Fibroblast of skin of left quadriceps (primary cell): ENCODE results near the gene TMEM131.
"Not testable (repeated sequence)": the region's sequence is repeated elsewhere in the genome, so short reads cannot be mapped to it uniquely, and the experiment has no call there.

Source experiments
- DNase-seq, 2 experiments: peaks; one replicate each; pipeline ENCODE4 v3.0.0-alpha.2; 2013; ENCODE audit warnings: low read depth in 2 of 2

TMEM131 gene

DNA sequence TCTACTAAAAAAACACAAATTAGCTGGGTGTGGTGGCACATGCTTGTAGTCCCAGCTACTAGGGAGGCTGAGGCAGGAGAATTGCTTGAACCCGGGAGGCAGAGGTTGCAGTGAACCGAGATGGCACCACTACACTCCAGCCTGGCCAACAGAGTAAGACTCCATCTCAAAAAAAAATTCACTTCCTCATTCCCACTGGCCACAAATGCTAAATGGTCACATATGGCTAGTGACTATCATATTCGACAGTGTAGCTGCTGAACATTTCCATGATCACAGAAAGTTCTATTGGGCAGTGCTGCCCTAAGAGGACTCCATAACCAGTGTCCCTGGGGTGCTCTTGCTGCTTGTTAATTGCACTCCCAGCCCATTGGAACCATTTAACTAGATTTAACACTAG lies 26.3 kb upstream of the TMEM131 start:
- not testable (repeated sequence) for DNase-seq

- no peak for DNase-seq
These were observed 25.4 kb upstream of the TMEM131 start for GRCh38 chr2:98020992-98021713.

DNA sequence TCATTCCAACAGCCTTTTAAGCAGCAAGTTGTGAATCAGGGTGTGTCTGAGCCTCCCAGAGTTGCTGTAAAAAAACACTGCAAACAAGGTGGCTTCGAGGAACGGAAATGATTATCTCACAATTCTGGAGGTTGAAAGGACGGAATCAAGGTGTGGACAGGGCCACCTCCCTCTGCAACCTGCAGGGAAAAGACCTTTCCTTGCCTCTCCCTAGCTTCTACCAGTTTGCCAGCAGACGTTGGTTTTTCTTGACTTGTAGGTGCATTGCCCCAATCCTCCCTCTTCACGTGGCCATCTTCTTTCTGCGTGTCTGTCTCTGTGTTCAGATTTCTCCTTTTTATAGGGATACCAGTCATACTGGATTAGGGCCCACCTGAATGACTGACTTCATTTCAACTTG lies 24.8 kb upstream of the TMEM131 start:
- no peak for DNase-seq

GRCh38 chr2:98016908-98017670 lies 21.3 kb upstream of the TMEM131 start:
- no peak for DNase-seq

- DNase-seq = no peak
These were observed 19.9 kb upstream of the TMEM131 start for GRCh38 chr2:98015671-98016070.

DNA sequence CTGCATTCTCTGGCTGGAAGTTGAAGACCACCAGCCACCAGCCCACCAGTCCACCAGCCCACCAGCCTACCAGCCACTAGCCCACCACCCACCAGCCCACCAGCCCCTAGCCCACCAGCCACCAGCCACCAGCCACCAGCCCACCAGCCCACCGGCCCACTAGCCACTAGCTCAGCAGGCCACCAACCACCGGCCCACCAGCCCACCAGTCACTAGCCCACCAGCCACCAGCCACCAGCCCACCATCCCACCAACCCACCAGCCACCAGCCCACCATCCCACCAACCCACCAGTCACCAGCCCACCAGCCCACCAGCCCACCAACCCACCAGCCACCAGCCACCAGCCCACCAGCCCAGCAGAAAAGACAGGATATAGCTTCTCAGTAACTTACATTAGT lies 18.6 kb upstream of the TMEM131 start:
- DNase-seq = no peak

DNA sequence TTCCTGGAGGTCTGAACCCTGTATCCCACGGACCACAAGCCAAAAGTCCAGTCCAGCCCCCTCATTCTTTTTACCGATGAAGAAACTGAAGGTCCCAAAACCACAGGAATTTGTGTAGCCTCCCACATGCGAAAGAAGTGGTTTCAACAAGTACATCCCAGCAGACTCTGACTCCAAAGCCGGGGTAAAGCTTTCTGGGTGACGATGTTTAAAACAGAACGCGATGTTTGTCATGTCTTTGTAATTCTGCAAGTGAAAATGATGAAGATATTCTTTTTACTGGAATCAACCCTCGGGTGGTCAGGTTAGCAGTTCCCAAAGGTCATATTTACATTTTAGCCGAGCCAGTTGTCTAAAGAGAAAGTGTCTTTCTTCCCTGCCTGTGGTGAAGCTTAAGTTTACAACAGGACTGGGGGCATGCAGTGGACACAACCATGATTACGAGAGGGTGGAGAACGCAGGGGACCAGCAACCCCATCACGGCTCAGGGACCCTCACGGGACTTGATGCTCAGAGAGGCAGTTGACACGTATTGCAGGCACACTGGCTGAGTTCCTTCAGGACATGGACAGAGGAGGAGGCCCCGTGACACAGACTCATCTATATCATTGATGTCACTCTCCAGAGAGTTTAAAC lies 17.8 kb upstream of the TMEM131 start:
- no peak for DNase-seq

- no peak for DNase-seq
These were observed 16.8 kb upstream of the TMEM131 start for GRCh38 chr2:98012561-98012991.

- no peak for DNase-seq
These were observed 14.4 kb upstream of the TMEM131 start for GRCh38 chr2:98009887-98010760.

DNA sequence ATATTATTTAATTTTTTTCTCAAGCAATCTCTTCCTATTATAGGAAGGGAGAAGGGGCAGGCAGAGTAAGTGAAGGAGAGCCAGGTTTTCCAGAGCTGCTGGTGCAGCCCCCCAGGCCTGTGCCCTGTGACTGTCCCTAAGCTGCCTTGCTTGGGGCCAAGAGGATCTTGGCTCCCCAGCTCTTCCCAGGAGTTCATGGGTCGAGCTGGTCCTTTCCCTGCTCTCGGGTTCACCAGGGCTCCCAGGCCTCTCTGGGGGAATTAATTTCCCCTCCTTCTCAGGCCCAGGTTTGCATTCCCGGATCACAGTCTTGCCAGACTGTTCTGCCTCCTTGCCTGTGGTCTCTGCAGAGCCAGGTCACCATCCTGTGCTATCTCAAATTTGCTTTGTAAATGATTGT lies 12.7 kb upstream of the TMEM131 start:
- no peak for DNase-seq

GRCh38 chr2:98006378-98006777 lies 10.6 kb upstream of the TMEM131 start:
- no peak for DNase-seq

- no peak for DNase-seq
These were observed 8.9 kb upstream of the TMEM131 start for GRCh38 chr2:98004613-98005012.

DNA sequence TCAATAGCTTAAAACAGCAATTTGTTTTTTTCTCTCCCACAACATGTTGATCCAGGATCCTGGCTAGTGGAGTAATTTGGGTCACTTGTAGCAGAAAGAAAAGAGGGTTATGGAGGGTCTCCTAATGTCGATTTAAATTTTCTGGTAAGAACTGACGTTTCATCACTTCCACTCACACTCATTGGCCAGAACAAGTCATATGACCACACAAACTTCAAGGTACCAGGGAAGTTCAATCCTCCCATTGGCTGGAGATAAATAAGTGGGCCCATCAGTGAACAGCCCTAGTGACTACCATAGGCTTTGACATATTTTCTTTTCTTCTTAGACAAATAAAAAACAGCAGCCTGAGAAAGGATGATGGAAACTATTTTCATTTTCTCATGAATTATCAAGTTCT lies 8.3 kb upstream of the TMEM131 start:
- DNase-seq = no peak

GRCh38 chr2:97999536-97999935 lies 3.8 kb upstream of the TMEM131 start:
- no peak for DNase-seq

- DNase-seq = no peak
These were observed 2.8 kb upstream of the TMEM131 start for GRCh38 chr2:97998431-97999005.

- DNase-seq = no peak
These were observed 2.1 kb upstream of the TMEM131 start for GRCh38 chr2:97997784-97998392.

GRCh38 chr2:97996679-97997078 lies 931 bp upstream of the TMEM131 start:
- no peak for DNase-seq

- DNase-seq = peak in 1 of 2 experiments; percentile 9
These were observed 568 bp downstream of the TMEM131 start for GRCh38 chr2:97995026-97995733.

GRCh38 chr2:97994476-97994875 lies 1.3 kb downstream of the TMEM131 start:
- DNase-seq = no peak

- DNase-seq = no peak
These were observed 1.8 kb downstream of the TMEM131 start for GRCh38 chr2:97993926-97994325.
